ENCODE results near the gene MAL.
"Not testable (repeated sequence)": the region's sequence is repeated elsewhere in the genome, so short reads cannot be mapped to it uniquely, and the experiment has no call there.

MAL gene

GRCh38 chr2:95032341-95032740 is 6.8 kb downstream of the MAL start:
- no peak for DNase-seq (ENCODE audit: low read depth in 1 of 2, low spot score in 1 of 2)

GRCh38 chr2:95032868-95033603 is 7.5 kb downstream of the MAL start:
- no peak for DNase-seq (ENCODE audit: low read depth in 1 of 2, low spot score in 1 of 2)

GRCh38 chr2:95034221-95034620 is 8.7 kb downstream of the MAL start:
- DNase-seq (ENCODE audit: low read depth in 1 of 2, low spot score in 1 of 2), result no peak

GRCh38 chr2:95034818-95035217 is 9.3 kb downstream of the MAL start:
- DNase-seq (ENCODE audit: low read depth in 1 of 2, low spot score in 1 of 2), result no peak

- DNase-seq (ENCODE audit: low read depth in 1 of 2, low spot score in 1 of 2), result no peak
These were observed 11.3 kb downstream of the MAL start for GRCh38 chr2:95036596-95037383.

GRCh38 chr2:95037384-95037839 is 11.9 kb downstream of the MAL start:
- no peak for DNase-seq (ENCODE audit: low read depth in 1 of 2, low spot score in 1 of 2)

GRCh38 chr2:95037841-95038585 is 12.5 kb downstream of the MAL start:
- DNase-seq (ENCODE audit: low read depth in 1 of 2, low spot score in 1 of 2), result not testable (repeated sequence)

- no peak for DNase-seq (ENCODE audit: low read depth in 1 of 2, low spot score in 1 of 2)
These were observed 13.3 kb downstream of the MAL start for GRCh38 chr2:95038635-95039298.

GRCh38 chr2:95039363-95039762 is 13.9 kb downstream of the MAL start:
- DNase-seq (ENCODE audit: low read depth in 1 of 2, low spot score in 1 of 2), result no peak

- DNase-seq (ENCODE audit: low read depth in 1 of 2, low spot score in 1 of 2), result no peak
These were observed 14.5 kb downstream of the MAL start for GRCh38 chr2:95039978-95040377.

- no peak for DNase-seq (ENCODE audit: low read depth in 1 of 2, low spot score in 1 of 2)
These were observed 14.9 kb downstream of the MAL start for GRCh38 chr2:95040426-95040825.

GRCh38 chr2:95041060-95041823 is 15.7 kb downstream of the MAL start:
- DNase-seq (ENCODE audit: low read depth in 1 of 2, low spot score in 1 of 2), result no peak

- DNase-seq (ENCODE audit: low read depth in 1 of 2, low spot score in 1 of 2), result no peak
These were observed 16.4 kb downstream of the MAL start for GRCh38 chr2:95041824-95042442.

- DNase-seq (ENCODE audit: low read depth in 1 of 2, low spot score in 1 of 2), result no peak
These were observed 17.2 kb downstream of the MAL start for GRCh38 chr2:95042472-95043271.

- no peak for DNase-seq (ENCODE audit: low read depth in 1 of 2, low spot score in 1 of 2)
These were observed 18.0 kb downstream of the MAL start for GRCh38 chr2:95043300-95044093.

- DNase-seq (ENCODE audit: low read depth in 1 of 2, low spot score in 1 of 2), result no peak
These were observed 19.1 kb downstream of the MAL start for GRCh38 chr2:95044601-95045000.

GRCh38 chr2:95046371-95047112 is 21.0 kb downstream of the MAL start:
- DNase-seq (ENCODE audit: low read depth in 1 of 2, low spot score in 1 of 2), result no peak
